ENCODE data around the gene FBXO3. TPM values are rescaled to one million over a fixed set of nuclear protein-coding genes. Genes with fewer than 3 reads are reported as not detected.

The FBXO3 gene
- total and polyA plus RNA-seq, 2 of the 8 experiments (the other 6 are each of a cell fraction or from before 2014, with no cell fraction given) = 15.9 to 25.7 TPM

GRCh38 chr11:33769542-33769941, 4.8 kb downstream of the FBXO3 start:
- H3K18ac ChIP-seq (ENCODE audit: extremely low read depth, low read length) = no peak overlapping the region
- no peak overlapping the region for H3K23ac ChIP-seq (ENCODE audit: insufficient read length)
- no peak overlapping the region for H2AFZ ChIP-seq (ENCODE audit: low read length)
- no peaks in the 10 kb centered on the region; a peak in 1 of 7 replicates for H3K4me1 ChIP-seq (replicated peaks in 1 of 4; ENCODE audit: control insufficient read depth in 3 of 4, insufficient read depth in 4 of 4, low read length in 3 of 4)
- no peak overlapping the region for H2BK120ac ChIP-seq (replicated peaks; ENCODE audit: low read depth, low read length)
- no peak overlapping the region for H4K91ac ChIP-seq (replicated peaks; ENCODE audit: insufficient read length, low read length)
- 0 out of 4 replicates have a peak, but pooled peaks cover 0 to 9% of the 10 kb centered on the region in 2 experiments for H3K79me2 ChIP-seq (ENCODE audit: control insufficient read depth in 1 of 2, insufficient read depth in 2 of 2, low read length in 2 of 2)
- H3K27ac ChIP-seq (ENCODE audit: low read depth, low read length) = no peak overlapping the region
- H2BK20ac ChIP-seq (ENCODE audit: low read length) = no peak overlapping the region
- no peak overlapping the region for H3K4ac ChIP-seq (replicated peaks; ENCODE audit: insufficient read length, low read depth, low read length)
- H2AK5ac ChIP-seq (ENCODE audit: low read depth, low read length) = no peak overlapping the region
- H2BK12ac ChIP-seq (ENCODE audit: low read depth, low read length) = no peak overlapping the region
- H4K20me1 ChIP-seq (replicated peaks in 1 of 2; ENCODE audit: control insufficient read depth in 1 of 2, insufficient read depth in 2 of 2, low read length in 2 of 2) = peaks cover 2 to 13% of the 10 kb centered on the region in 2 experiments
- ChIA-PET POLR2A (ENCODE audit: partially characterized antibody) (no interaction called here), CTCF (ENCODE audit: partially characterized antibody) (no interaction called here)
- H3K23me2 ChIP-seq (ENCODE audit: low read depth, low read length) = no peaks in the 10 kb centered on the region; the same call in 1 of the 2 replicates
- no peak overlapping the region for H3K56ac ChIP-seq (replicated peaks; ENCODE audit: insufficient read length, low read depth, low read length)
- H2BK5ac ChIP-seq (ENCODE audit: low read depth, low read length) = no peak overlapping the region
- H3K14ac ChIP-seq (ENCODE audit: insufficient read length) = no peak overlapping the region
- FAIRE-seq = no peak
- peaks cover 0 to 6% (median 3%) of the 10 kb centered on the region in 4 experiments; a peak in 2 of 8 replicates for H3K36me3 ChIP-seq (ENCODE audit: control insufficient read depth in 2 of 4, insufficient read depth in 4 of 4, low read length in 3 of 4)
- H3K9ac ChIP-seq (replicated peaks in 1 of 4; ENCODE audit: extremely low read depth in 1 of 4, low read depth in 3 of 4, low read length in 3 of 4) = no peak overlapping the region
- H3K9me3 ChIP-seq (ENCODE audit: insufficient read depth in 2 of 2, low read depth in 1 of 2, low read length in 1 of 2) = no peaks in the 10 kb centered on the region
- H3K4me3 ChIP-seq (ENCODE audit: extremely low read depth in 1 of 4, insufficient read depth in 2 of 4, low read depth in 3 of 4, low read length in 4 of 4) = no peak overlapping the region
- H4K5ac ChIP-seq (ENCODE audit: insufficient read length, low read depth, low read length) = no peak overlapping the region
- no peak overlapping the region for H4K8ac ChIP-seq (ENCODE audit: extremely low read depth, insufficient read depth, low read length)
- H3K27me3 ChIP-seq (replicated peaks in 1 of 4; ENCODE audit: control insufficient read depth in 3 of 4, extremely low read depth in 1 of 4, insufficient read depth in 3 of 4, low read length in 3 of 4) = peaks cover 0 to 3% (median 0%) of the 10 kb centered on the region in 4 experiments; a peak in 1 of 7 replicates
- WGBS, 2 experiments (ENCODE audit: extremely low coverage in 1 of 2, insufficient coverage in 1 of 2, insufficient read length in 1 of 2, insufficient replicate concordance in 2 of 2, low coverage in 1 of 2, low lambda C conversion rate in 2 of 2, missing lambda C conversion rate in 1 of 2) = 79% methylated on average over 4 of the region's 4 CpGs; no CpG with 5 or more reads in 1 of the 2 experiments
- H2BK15ac ChIP-seq (ENCODE audit: low read length) = no peak overlapping the region
- no peak overlapping the region for H3K4me2 ChIP-seq (ENCODE audit: insufficient read depth in 1 of 2, low read depth in 2 of 2, low read length in 2 of 2)
- DNase-seq (ENCODE audit: low read depth in 1 of 2, low spot score in 2 of 2) = no peak
- H3K79me1 ChIP-seq (ENCODE audit: low read depth, low read length) = no peaks in the 10 kb centered on the region
- no peak for TF ChIP-seq USF2 (IDR thresholded peaks at IDR 0.05; ENCODE audit: low read length)
- no peak for TF ChIP-seq RAD21 (IDR thresholded peaks at IDR 0.05 in 1 of 2, conservative IDR thresholded peaks at IDR 0.05 in 1 of 2; ENCODE audit: low read depth in 2 of 2, low read length in 2 of 2)
- TF ChIP-seq CHD2 (IDR thresholded peaks at IDR 0.05; ENCODE audit: low read length) = no peak
- no peak for TF ChIP-seq TAF7 (optimal IDR thresholded peaks at IDR 0.05; ENCODE audit: borderline replicate concordance, low read depth, low read length)
- TF ChIP-seq TAF1 (IDR thresholded peaks at IDR 0.05; ENCODE audit: low read depth, low read length) = no peak
- TF ChIP-seq TEAD4 (IDR thresholded peaks at IDR 0.05; ENCODE audit: low read depth, low read length) = no peak
- TF ChIP-seq SUZ12 (IDR thresholded peaks at IDR 0.05; ENCODE audit: low read length) = no peak
- no peak for TF ChIP-seq JUN (IDR thresholded peaks at IDR 0.05; ENCODE audit: low read depth, low read length)
- no peak for TF ChIP-seq CREB1 (IDR thresholded peaks at IDR 0.05)
- TF ChIP-seq CBX5 (IDR thresholded peaks at IDR 0.05; ENCODE audit: low read depth, low read length) = no peak
- no peak for TF ChIP-seq SIN3A (conservative IDR thresholded peaks at IDR 0.05 in 1 of 2, IDR thresholded peaks at IDR 0.05 in 1 of 2; ENCODE audit: low read depth in 1 of 2, low read length in 2 of 2)
- TF ChIP-seq EZH2 (IDR thresholded peaks at IDR 0.05; ENCODE audit: low read depth, low read length, severe bottlenecking) = no peak
- TF ChIP-seq EGR1 (IDR thresholded peaks at IDR 0.05; ENCODE audit: borderline replicate concordance, low read depth, low read length) = no peak

All from H1 (cell line).